ENCODE measurements around the gene ENKUR.

ENKUR gene

DNA sequence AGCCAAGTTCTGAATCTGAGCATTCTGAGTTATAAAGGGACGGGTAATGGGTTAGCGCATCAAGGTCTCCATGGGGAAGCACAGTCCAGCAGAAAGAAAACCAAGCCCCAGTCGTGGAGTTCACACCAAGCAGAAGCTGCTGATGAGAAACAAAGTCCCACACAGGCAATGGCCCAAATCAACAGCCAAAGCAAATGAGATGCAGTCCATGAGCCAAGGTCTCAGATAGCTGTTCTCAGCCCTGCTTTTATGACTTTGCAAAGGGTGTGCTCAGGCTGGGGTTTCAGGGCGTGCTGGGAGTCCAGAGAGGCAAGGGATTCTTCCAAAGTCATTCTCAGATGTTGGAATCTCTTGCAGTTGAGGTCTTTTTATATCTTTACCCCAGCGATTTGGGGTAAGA lies 32.5 kb upstream of the ENKUR start:
- H3K9ac ChIP-seq (ENCODE audit: low read length), result no peak overlapping the region
- no peak overlapping the region for H3K4me2 ChIP-seq (ENCODE audit: low read length)
- no peaks in the 10 kb centered on the region for H3K36me3 ChIP-seq (ENCODE audit: insufficient read depth, low read length)
- no peaks in the 10 kb centered on the region for H3F3A ChIP-seq (ENCODE audit: insufficient read depth, low read length)
- H3K79me2 ChIP-seq (ENCODE audit: insufficient read depth, low read length), result no peaks in the 10 kb centered on the region
- no peaks in the 10 kb centered on the region for H3K9me2 ChIP-seq (ENCODE audit: low read depth, low read length)
- H2AFZ ChIP-seq (ENCODE audit: low read length), result no peak overlapping the region
- H3K27ac ChIP-seq (ENCODE audit: low read depth, low read length, poor library complexity, severe bottlenecking), result no peak overlapping the region
- no peaks in the 10 kb centered on the region for H3K4me1 ChIP-seq (ENCODE audit: insufficient read depth, low read length, severe bottlenecking)
- no peaks in the 10 kb centered on the region for H3K27me3 ChIP-seq (ENCODE audit: insufficient read depth, low read length)
- no peak overlapping the region for H3K4me3 ChIP-seq (ENCODE audit: low read depth, low read length, poor library complexity, severe bottlenecking)
- no peaks in the 10 kb centered on the region for H3K9me3 ChIP-seq (ENCODE audit: low read length)
- H4K20me1 ChIP-seq (ENCODE audit: insufficient read depth, low read length), result no peaks in the 10 kb centered on the region
- TF ChIP-seq, protein P1, sequence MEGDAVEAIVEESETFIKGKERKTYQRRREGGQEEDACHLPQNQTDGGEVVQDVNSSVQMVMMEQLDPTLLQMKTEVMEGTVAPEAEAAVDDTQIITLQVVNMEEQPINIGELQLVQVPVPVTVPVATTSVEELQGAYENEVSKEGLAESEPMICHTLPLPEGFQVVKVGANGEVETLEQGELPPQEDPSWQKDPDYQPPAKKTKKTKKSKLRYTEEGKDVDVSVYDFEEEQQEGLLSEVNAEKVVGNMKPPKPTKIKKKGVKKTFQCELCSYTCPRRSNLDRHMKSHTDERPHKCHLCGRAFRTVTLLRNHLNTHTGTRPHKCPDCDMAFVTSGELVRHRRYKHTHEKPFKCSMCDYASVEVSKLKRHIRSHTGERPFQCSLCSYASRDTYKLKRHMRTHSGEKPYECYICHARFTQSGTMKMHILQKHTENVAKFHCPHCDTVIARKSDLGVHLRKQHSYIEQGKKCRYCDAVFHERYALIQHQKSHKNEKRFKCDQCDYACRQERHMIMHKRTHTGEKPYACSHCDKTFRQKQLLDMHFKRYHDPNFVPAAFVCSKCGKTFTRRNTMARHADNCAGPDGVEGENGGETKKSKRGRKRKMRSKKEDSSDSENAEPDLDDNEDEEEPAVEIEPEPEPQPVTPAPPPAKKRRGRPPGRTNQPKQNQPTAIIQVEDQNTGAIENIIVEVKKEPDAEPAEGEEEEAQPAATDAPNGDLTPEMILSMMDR (IDR thresholded peaks at IDR 0.05; ENCODE audit: low read length), result no peak
- no peak for TF ChIP-seq EZH2 (IDR thresholded peaks at IDR 0.05; ENCODE audit: borderline replicate concordance, low read length)

DNA sequence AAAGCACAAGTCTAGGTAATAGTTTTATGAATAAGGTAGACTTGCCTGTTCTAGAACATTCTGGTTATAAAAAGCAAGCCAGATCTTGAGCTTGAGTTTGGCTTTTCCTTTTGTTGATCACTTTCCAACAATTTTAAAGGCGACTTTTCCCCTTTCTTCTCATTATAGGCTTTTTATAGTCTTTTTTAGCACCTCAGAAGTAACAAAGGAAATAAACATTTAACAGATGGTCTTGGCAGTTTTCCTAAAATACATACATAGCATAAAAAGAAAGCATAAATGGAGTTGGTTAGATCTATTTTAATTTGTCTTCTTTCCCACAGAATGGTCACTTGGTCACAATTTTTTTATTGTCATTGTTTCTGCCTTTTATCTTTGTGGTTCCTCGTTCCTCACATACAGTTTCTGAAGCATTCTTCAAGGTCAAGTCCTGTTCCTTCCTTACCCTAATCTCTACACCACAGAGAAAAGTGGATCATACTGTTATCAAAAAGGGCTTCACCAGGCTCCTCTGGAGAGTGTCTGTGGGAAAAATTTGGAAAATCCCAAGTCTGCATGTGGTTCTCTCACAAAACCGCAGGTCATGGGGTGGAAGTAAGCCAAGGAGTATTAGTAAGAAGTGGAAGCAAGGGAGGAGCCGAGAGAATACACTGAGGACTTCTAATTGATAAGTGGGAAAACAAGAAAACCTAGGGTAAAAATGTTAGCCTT lies 31.8 kb upstream of the ENKUR start:
- no peak overlapping the region for H3K27ac ChIP-seq (ENCODE audit: low read depth, low read length, poor library complexity, severe bottlenecking)
- no peaks in the 10 kb centered on the region for H4K20me1 ChIP-seq (ENCODE audit: insufficient read depth, low read length)
- no peak overlapping the region for H3K4me3 ChIP-seq (ENCODE audit: low read depth, low read length, poor library complexity, severe bottlenecking)
- H3K9me3 ChIP-seq (ENCODE audit: low read length), result no peaks in the 10 kb centered on the region
- H3K27me3 ChIP-seq (ENCODE audit: insufficient read depth, low read length), result no peaks in the 10 kb centered on the region
- no peaks in the 10 kb centered on the region for H3K4me1 ChIP-seq (ENCODE audit: insufficient read depth, low read length, severe bottlenecking)
- no peak overlapping the region for H2AFZ ChIP-seq (ENCODE audit: low read length)
- H3K36me3 ChIP-seq (ENCODE audit: insufficient read depth, low read length), result no peaks in the 10 kb centered on the region
- no peak overlapping the region for H3K9ac ChIP-seq (ENCODE audit: low read length)
- no peaks in the 10 kb centered on the region for H3K79me2 ChIP-seq (ENCODE audit: insufficient read depth, low read length)
- no peak overlapping the region for H3K4me2 ChIP-seq (ENCODE audit: low read length)
- TF ChIP-seq, protein P1 (IDR thresholded peaks at IDR 0.05; ENCODE audit: low read length), result no peak
- TF ChIP-seq EZH2 (IDR thresholded peaks at IDR 0.05; ENCODE audit: borderline replicate concordance, low read length), result no peak
- H3F3A ChIP-seq (ENCODE audit: insufficient read depth, low read length), result no peaks in the 10 kb centered on the region
- H3K9me2 ChIP-seq (ENCODE audit: low read depth, low read length), result no peaks in the 10 kb centered on the region

DNA sequence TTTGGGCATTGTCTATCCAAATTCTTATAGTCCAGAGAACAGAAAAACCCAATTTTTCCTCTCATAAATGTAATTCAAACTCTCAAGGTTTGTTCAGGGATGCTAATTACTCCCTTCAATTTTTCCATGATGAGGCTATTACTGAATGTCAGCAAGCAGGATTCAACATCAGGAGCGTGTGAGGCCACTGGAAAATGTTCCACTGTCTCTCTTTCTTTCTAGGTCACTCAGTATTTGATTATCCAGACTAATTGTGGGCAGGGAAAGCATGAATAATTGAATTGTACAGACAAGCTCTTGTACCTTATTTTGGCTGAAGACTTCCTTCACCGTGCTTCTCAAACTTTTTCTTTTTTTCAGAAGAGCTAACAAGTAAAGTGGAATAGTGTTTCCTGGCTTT lies 31.1 kb upstream of the ENKUR start:
- Histone ChIP-seq H3F3A (ENCODE audit: insufficient read depth, low read length) (no peaks in the 10 kb centered on the region), H3K27ac (ENCODE audit: low read depth, low read length, poor library complexity, severe bottlenecking) (no peak overlapping the region), H3K9me3 (ENCODE audit: low read length) (no peaks in the 10 kb centered on the region), H3K4me1 (ENCODE audit: insufficient read depth, low read length, severe bottlenecking) (no peaks in the 10 kb centered on the region), H2AFZ (ENCODE audit: low read length) (no peak overlapping the region), H3K9ac (ENCODE audit: low read length) (no peak overlapping the region), H3K79me2 (ENCODE audit: insufficient read depth, low read length) (no peaks in the 10 kb centered on the region), H3K4me2 (ENCODE audit: low read length) (no peak overlapping the region), H3K9me2 (ENCODE audit: low read depth, low read length) (no peaks in the 10 kb centered on the region), H3K36me3 (ENCODE audit: insufficient read depth, low read length) (no peaks in the 10 kb centered on the region), H3K27me3 (ENCODE audit: insufficient read depth, low read length) (no peaks in the 10 kb centered on the region), H4K20me1 (ENCODE audit: insufficient read depth, low read length) (no peaks in the 10 kb centered on the region), H3K4me3 (ENCODE audit: low read depth, low read length, poor library complexity, severe bottlenecking) (no peak overlapping the region)
- TF ChIP-seq, protein P1 (IDR thresholded peaks at IDR 0.05; ENCODE audit: low read length), result no peak
- no peak for TF ChIP-seq EZH2 (IDR thresholded peaks at IDR 0.05; ENCODE audit: borderline replicate concordance, low read length)

All from OCI-LY1 (cell line).